Measurements from ENCODE around the gene ULK4.
"Not testable (repeated sequence)": the region's sequence is repeated elsewhere in the genome, so short reads cannot be mapped to it uniquely, and the experiment has no call there.

Gene ULK4

GRCh38 chr3:41498847-41499246 is 463.1 kb downstream of the ULK4 start:
- no peak for DNase-seq (ENCODE audit: low spot score)

- DNase-seq (ENCODE audit: low spot score): no peak
Observed at GRCh38 chr3:41490360-41490759, 471.5 kb downstream of the ULK4 start.

GRCh38 chr3:41489231-41489630 is 472.7 kb downstream of the ULK4 start:
- DNase-seq (ENCODE audit: low spot score): no peak

GRCh38 chr3:41488501-41488900 is 473.4 kb downstream of the ULK4 start:
- DNase-seq (ENCODE audit: low spot score): no peak

- DNase-seq (ENCODE audit: low spot score): no peak
Observed at GRCh38 chr3:41485484-41485883, 476.4 kb downstream of the ULK4 start.

GRCh38 chr3:41482134-41482533 is 479.8 kb downstream of the ULK4 start:
- no peak for DNase-seq (ENCODE audit: low spot score)

- DNase-seq (ENCODE audit: low spot score): no peak
Observed at GRCh38 chr3:41478278-41478677, 483.6 kb downstream of the ULK4 start.

- no peak for DNase-seq (ENCODE audit: low spot score)
Observed at GRCh38 chr3:41477399-41478014, 484.4 kb downstream of the ULK4 start.

- no peak for DNase-seq (ENCODE audit: low spot score)
Observed at GRCh38 chr3:41469083-41469482, 492.8 kb downstream of the ULK4 start.

- DNase-seq (ENCODE audit: low spot score): no peak
Observed at GRCh38 chr3:41467481-41467880, 494.4 kb downstream of the ULK4 start.

- DNase-seq (ENCODE audit: low spot score): no peak
Observed at GRCh38 chr3:41464858-41465257, 497.0 kb downstream of the ULK4 start.

GRCh38 chr3:41464401-41464800 is 497.5 kb downstream of the ULK4 start:
- no peak for DNase-seq (ENCODE audit: low spot score)

- no peak for DNase-seq (ENCODE audit: low spot score)
Observed at GRCh38 chr3:41462103-41462691, 499.7 kb downstream of the ULK4 start.

GRCh38 chr3:41460736-41461135 is 501.2 kb downstream of the ULK4 start:
- DNase-seq (ENCODE audit: low spot score): no peak

GRCh38 chr3:41457176-41457575 is 504.7 kb downstream of the ULK4 start:
- no peak for DNase-seq (ENCODE audit: low spot score)

GRCh38 chr3:41456162-41456561 is 505.7 kb downstream of the ULK4 start:
- DNase-seq (ENCODE audit: low spot score): no peak

GRCh38 chr3:41453618-41454017 is 508.3 kb downstream of the ULK4 start:
- not testable (repeated sequence) for DNase-seq (ENCODE audit: low spot score)

GRCh38 chr3:41450416-41451231 is 511.3 kb downstream of the ULK4 start:
- DNase-seq (ENCODE audit: low spot score): no peak

GRCh38 chr3:41448396-41448795 is 513.5 kb downstream of the ULK4 start:
- no peak for DNase-seq (ENCODE audit: low spot score)

- DNase-seq (ENCODE audit: low spot score): no peak
Observed at GRCh38 chr3:41447701-41448100, 514.2 kb downstream of the ULK4 start.

- DNase-seq (ENCODE audit: low spot score): not testable (repeated sequence)
Observed at GRCh38 chr3:41446316-41446715, 515.6 kb downstream of the ULK4 start.

- DNase-seq (ENCODE audit: low spot score): no peak
Observed at GRCh38 chr3:41441568-41441967, 520.3 kb downstream of the ULK4 start.

GRCh38 chr3:41441139-41441538 is 520.8 kb downstream of the ULK4 start:
- DNase-seq (ENCODE audit: low spot score): no peak

All from putamen (tissue), 1 donor.